Loucy (cell line): ENCODE results near the gene POFUT1.

Experiments used
- H2AFZ ChIP-seq: fragments of 200-600 bp; sonication (generic); 2 replicates; pipeline ENCODE4 v1.6.0; 2016; ENCODE audit warnings: antibody characterized with exemption, mild to moderate bottlenecking, low read length, moderate library complexity
- H3F3A ChIP-seq: fragments of 200-600 bp; 2 replicates; pipeline ENCODE4 v1.6.0; 2016; ENCODE audit warnings: antibody characterized with exemption, low read depth, mild to moderate bottlenecking
- H3K27me3 ChIP-seq: fragments of 200-600 bp; sonication (generic); 2 replicates; pipeline ENCODE4 v1.6.1; 2014; ENCODE audit warnings: low read length, mild to moderate bottlenecking; ENCODE audit not compliant: insufficient read depth, poor library complexity, severe bottlenecking
- H3K36me3 ChIP-seq: fragments of 200-600 bp; sonication (generic); 2 replicates; pipeline ENCODE4 v1.6.1; 2016; ENCODE audit warnings: low read length; ENCODE audit not compliant: insufficient read depth
- H3K4me1 ChIP-seq: fragments of 200-600 bp; sonication (generic); 2 replicates; pipeline ENCODE4 v1.5.1; 2014; ENCODE audit warnings: low read length, mild to moderate bottlenecking; ENCODE audit not compliant: insufficient read depth, poor library complexity, severe bottlenecking
- H3K4me2 ChIP-seq: fragments of 200-600 bp; sonication (generic); 2 replicates; pipeline ENCODE4 v1.6.0; 2014; ENCODE audit warnings: antibody characterized with exemption, low read length, low read depth, mild to moderate bottlenecking; ENCODE audit not compliant: poor library complexity, severe bottlenecking
- H3K4me3 ChIP-seq: fragments of 200-600 bp; sonication (generic); 2 replicates; pipeline ENCODE4 v1.5.1; 2014; ENCODE audit warnings: low read length, mild to moderate bottlenecking, mixed read lengths; ENCODE audit not compliant: poor library complexity, severe bottlenecking
- H3K79me2 ChIP-seq: fragments of 200-600 bp; sonication (generic); 2 replicates; pipeline ENCODE4 v1.6.1; 2014; ENCODE audit warnings: low read length; ENCODE audit not compliant: insufficient read depth
- H3K9ac ChIP-seq: fragments of 200-600 bp; sonication (generic); 2 replicates; pipeline ENCODE4 v1.6.0; 2014; ENCODE audit warnings: mild to moderate bottlenecking, low read depth, low read length, moderate library complexity; ENCODE audit not compliant: poor library complexity, severe bottlenecking
- H3K9me2 ChIP-seq: fragments of 200-600 bp; sonication (generic); replicated peaks from 2 replicates; pipeline ENCODE4 v1.6.1; 2016; ENCODE audit warnings: low read depth, low read length, mixed read lengths
- H3K9me3 ChIP-seq: fragments of 200-600 bp; sonication (generic); 2 replicates; pipeline ENCODE4 v1.6.1; 2014; ENCODE audit warnings: mild to moderate bottlenecking, antibody characterized with exemption, low read length, low read depth; ENCODE audit not compliant: insufficient read depth
- H4K20me1 ChIP-seq: fragments of 200-600 bp; sonication (generic); 2 replicates; pipeline ENCODE4 v1.6.0; 2014; ENCODE audit warnings: antibody characterized with exemption, low read length, mild to moderate bottlenecking; ENCODE audit not compliant: insufficient read depth, poor library complexity, severe bottlenecking
- CTCF ChIP-seq: fragments of 200-600 bp; sonication (generic); conservative IDR thresholded peaks from 2 replicates; pipeline ENCODE4 v1.5.1; 2014; ENCODE audit warnings: mild to moderate bottlenecking, antibody characterized with exemption, low read length
- EZH2phosphoT487 ChIP-seq: fragments of 200-600 bp; IDR thresholded peaks from 2 replicates; pipeline ENCODE4 v1.6.1; 2018; ENCODE audit warnings: antibody characterized with exemption, mild to moderate bottlenecking, moderate library complexity, borderline replicate concordance

The POFUT1 gene

DNA sequence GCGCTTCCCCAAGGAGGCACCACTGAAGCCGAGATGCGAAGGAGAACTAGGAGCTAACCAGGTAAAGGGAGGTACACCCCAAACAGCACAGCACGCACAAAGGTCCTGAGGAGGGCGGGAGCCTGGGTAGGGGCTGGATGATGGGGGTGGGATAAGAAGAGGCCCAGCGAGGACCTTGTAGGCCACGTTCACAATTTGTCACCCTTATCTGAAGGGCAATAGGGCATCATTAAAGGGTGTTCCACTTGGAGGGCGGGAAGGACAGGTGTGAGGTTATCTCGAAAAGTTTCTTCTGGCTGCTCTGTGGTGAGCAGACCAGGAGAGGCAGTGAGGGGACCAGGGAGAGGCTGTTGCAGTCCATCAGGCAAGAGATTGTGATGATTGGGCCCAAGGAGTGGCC lies 25.6 kb downstream of the POFUT1 start:
- Histone ChIP-seq H4K20me1 (no peaks in the 10 kb centered on the region), H3K4me2 (no peak overlapping the region), H3K9me3 (no peaks in the 10 kb centered on the region), H3K27me3 (no peaks in the 10 kb centered on the region), H3K36me3 (peaks cover 60% of the 10 kb centered on the region; the same call in 1 of the 2 replicates), H3K9me2 (no peaks in the 10 kb centered on the region), H3K9ac (no peak overlapping the region), H3K4me1 (peaks cover 5% of the 10 kb centered on the region), H3K4me3 (no peak overlapping the region), H2AFZ (no peak overlapping the region), H3F3A (no peaks in the 10 kb centered on the region), H3K79me2 (no peaks in the 10 kb centered on the region)
- no peak for TF ChIP-seq EZH2phosphoT487
- TF ChIP-seq CTCF, result no peak

DNA sequence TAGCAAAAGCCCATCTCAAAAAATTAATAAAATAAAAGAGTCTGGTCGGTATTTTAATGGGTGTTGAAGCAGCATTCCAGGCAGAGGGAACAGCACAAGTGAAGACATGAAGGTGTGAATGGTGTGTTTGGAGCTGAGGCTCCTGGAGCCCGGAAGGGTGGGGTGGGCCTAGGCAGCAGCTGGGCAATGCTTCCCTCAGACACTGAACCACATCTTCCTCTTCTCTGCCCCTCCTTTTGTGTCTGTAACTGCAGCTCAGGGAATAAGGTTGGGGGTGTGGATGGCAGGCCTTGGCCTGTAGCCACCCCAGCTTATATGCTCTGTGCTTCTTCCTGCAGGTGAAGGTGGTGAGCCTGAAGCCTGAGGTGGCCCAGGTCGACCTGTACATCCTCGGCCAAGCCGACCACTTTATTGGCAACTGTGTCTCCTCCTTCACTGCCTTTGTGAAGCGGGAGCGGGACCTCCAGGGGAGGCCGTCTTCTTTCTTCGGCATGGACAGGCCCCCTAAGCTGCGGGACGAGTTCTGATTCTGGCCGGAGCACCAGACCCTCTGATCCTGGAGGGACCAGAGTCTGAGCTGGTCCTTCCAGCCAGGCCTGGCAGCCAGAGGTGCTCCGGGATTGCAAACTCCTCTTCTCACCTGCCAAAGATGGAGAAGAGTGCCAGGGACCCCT lies 26.6 kb downstream of the POFUT1 start:
- no peaks in the 10 kb centered on the region for H3K9me3 ChIP-seq
- no peak overlapping the region for H3K4me3 ChIP-seq
- H3K27me3 ChIP-seq, result no peaks in the 10 kb centered on the region
- H3K9ac ChIP-seq, result no peak overlapping the region
- H4K20me1 ChIP-seq, result no peaks in the 10 kb centered on the region
- peaks cover 50% of the 10 kb centered on the region; the same call in 1 of the 2 replicates for H3K36me3 ChIP-seq
- H3F3A ChIP-seq, result no peaks in the 10 kb centered on the region
- no peak overlapping the region for H3K4me2 ChIP-seq
- no peaks in the 10 kb centered on the region for H3K79me2 ChIP-seq
- peaks cover 5% of the 10 kb centered on the region for H3K4me1 ChIP-seq
- no peak for TF ChIP-seq EZH2phosphoT487
- TF ChIP-seq CTCF, result no peak
- H3K9me2 ChIP-seq, result no peaks in the 10 kb centered on the region
- H2AFZ ChIP-seq, result no peak overlapping the region

DNA sequence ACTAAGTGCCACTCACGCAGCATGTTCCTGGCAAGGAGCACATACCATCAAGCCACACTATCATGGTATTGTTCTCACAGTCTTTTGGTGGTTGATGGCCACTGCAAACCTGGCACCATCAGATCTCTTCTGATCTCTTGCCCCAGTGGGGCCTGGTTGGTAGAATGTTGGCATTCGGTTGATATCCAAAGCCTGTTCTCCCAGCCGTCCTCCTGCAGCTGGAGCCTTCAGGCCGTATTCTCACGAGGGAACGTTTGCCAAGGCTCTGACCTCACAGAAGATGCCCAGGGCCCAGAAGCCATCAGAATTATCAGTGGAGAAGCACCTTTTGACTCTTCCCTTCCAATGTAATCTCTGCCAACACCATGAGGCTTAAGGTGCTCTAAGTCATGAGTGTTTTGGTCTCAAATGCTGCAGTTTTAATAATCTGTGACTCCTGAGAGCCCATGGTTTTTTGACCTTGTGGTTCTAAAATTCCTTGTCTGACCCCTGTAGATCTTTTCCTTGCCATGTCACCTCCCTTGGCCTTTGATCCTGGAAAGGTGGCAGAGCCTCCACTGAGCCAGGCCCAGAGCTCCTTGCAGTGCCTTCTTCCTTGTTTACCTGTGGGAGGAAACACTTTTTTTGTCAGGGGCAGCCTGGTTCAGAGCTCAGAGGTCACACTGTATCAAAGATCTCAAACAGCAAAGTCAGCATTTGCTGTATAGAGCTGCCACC lies 27.8 kb downstream of the POFUT1 start:
- Histone ChIP-seq H3K4me3 (no peak overlapping the region), H3K4me1 (peaks cover 5% of the 10 kb centered on the region), H3F3A (no peaks in the 10 kb centered on the region), H3K9me3 (no peaks in the 10 kb centered on the region), H2AFZ (no peak overlapping the region), H3K4me2 (no peak overlapping the region), H3K79me2 (no peaks in the 10 kb centered on the region), H3K9me2 (no peaks in the 10 kb centered on the region), H4K20me1 (no peaks in the 10 kb centered on the region), H3K9ac (no peak overlapping the region), H3K36me3 (peaks cover 45% of the 10 kb centered on the region; the same call in 1 of the 2 replicates), H3K27me3 (no peaks in the 10 kb centered on the region)
- TF ChIP-seq CTCF (no peak), EZH2phosphoT487 (no peak)
